ENCODE results near the gene EEF2K. TPM values are rescaled to one million over a fixed set of nuclear protein-coding genes. Genes with fewer than 3 reads are reported as not detected.

The EEF2K gene
- total and polyA plus RNA-seq, 2 of the 13 experiments (the other 11 are each of a cell fraction or from before 2014, with no cell fraction given): 22.0 to 23.8 TPM

- TF ChIP-seq, protein P1, sequence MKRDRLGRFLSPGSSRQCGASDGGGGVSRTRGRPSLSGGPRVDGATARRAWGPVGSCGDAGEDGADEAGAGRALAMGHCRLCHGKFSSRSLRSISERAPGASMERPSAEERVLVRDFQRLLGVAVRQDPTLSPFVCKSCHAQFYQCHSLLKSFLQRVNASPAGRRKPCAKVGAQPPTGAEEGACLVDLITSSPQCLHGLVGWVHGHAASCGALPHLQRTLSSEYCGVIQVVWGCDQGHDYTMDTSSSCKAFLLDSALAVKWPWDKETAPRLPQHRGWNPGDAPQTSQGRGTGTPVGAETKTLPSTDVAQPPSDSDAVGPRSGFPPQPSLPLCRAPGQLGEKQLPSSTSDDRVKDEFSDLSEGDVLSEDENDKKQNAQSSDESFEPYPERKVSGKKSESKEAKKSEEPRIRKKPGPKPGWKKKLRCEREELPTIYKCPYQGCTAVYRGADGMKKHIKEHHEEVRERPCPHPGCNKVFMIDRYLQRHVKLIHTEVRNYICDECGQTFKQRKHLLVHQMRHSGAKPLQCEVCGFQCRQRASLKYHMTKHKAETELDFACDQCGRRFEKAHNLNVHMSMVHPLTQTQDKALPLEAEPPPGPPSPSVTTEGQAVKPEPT (CRISPR knock-in tag; IDR thresholded peaks at IDR 0.05; ENCODE audit: low read depth): no peak
- TF ChIP-seq MXD3 (CRISPR knock-in tag; IDR thresholded peaks at IDR 0.05) (no peak), BCL6 (CRISPR knock-in tag; IDR thresholded peaks at IDR 0.05) (no peak), PAXIP1 (CRISPR knock-in tag; conservative IDR thresholded peaks at IDR 0.05) (no peak), ZNF33B (CRISPR knock-in tag; IDR thresholded peaks at IDR 0.05) (no peak), MIXL1 (CRISPR knock-in tag; IDR thresholded peaks at IDR 0.05) (no peak), ZNF777 (CRISPR knock-in tag; IDR thresholded peaks at IDR 0.05) (no peak), SNAPC2 (CRISPR knock-in tag; IDR thresholded peaks at IDR 0.05) (no peak), ZNF770 (CRISPR knock-in tag; IDR thresholded peaks at IDR 0.05) (peak; percentile 40; the same call in 1 of the 2 replicates), ZEB1 (IDR thresholded peaks at IDR 0.05; ENCODE audit: insufficient replicate concordance, low read depth) (no peak), BRD4 (CRISPR knock-in tag; IDR thresholded peaks at IDR 0.05) (no peak), TRIM24 (CRISPR knock-in tag; IDR thresholded peaks at IDR 0.05) (no peak), ZBTB7A (CRISPR knock-in tag; IDR thresholded peaks at IDR 0.05) (no peak), ZNF484 (CRISPR knock-in tag; IDR thresholded peaks at IDR 0.05; ENCODE audit: borderline replicate concordance, low read depth) (no peak), ZNF205 (CRISPR knock-in tag; IDR thresholded peaks at IDR 0.05) (no peak), ZNF792 (CRISPR knock-in tag; IDR thresholded peaks at IDR 0.05) (0 out of 2 replicates have a peak, but pooled peaks have one; percentile 7), NCOR1 (IDR thresholded peaks at IDR 0.05; ENCODE audit: borderline replicate concordance, low read length) (no peak), BCL3 (CRISPR knock-in tag; IDR thresholded peaks at IDR 0.05) (no peak), ZNF296 (CRISPR knock-in tag; conservative IDR thresholded peaks at IDR 0.05) (no peak)
- TF ChIP-seq, protein P2, sequence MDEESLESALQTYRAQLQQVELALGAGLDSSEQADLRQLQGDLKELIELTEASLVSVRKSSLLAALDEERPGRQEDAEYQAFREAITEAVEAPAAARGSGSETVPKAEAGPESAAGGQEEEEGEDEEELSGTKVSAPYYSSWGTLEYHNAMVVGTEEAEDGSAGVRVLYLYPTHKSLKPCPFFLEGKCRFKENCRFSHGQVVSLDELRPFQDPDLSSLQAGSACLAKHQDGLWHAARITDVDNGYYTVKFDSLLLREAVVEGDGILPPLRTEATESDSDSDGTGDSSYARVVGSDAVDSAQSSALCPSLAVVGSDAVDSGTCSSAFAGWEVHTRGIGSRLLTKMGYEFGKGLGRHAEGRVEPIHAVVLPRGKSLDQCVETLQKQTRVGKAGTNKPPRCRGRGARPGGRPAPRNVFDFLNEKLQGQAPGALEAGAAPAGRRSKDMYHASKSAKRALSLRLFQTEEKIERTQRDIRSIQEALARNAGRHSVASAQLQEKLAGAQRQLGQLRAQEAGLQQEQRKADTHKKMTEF (CRISPR knock-in tag; IDR thresholded peaks at IDR 0.05): no peak
Measured at GRCh38 chr16:22204091-22204655, 1.9 kb upstream of the EEF2K start (continued).

All from HepG2 (cell line).